Neural progenitor cell (in vitro differentiated cells): ENCODE measurements around the gene UBR2.

Experiments
- CTCF ChIP-seq: fragments of 200-600 bp; sonication (generic); IDR thresholded peaks from 2 replicates; pipeline ENCODE4 v1.5.1; 2017; ENCODE audit warnings: antibody characterized with exemption, mild to moderate bottlenecking
- EZH2 ChIP-seq: fragments of 200-600 bp; sonication (generic); IDR thresholded peaks from 2 replicates; pipeline ENCODE4 v1.6.1; 2017; ENCODE audit warnings: antibody characterized with exemption, mild to moderate bottlenecking, moderate library complexity
- EZH2phosphoT487 ChIP-seq: fragments of 200-600 bp; sonication (generic); IDR thresholded peaks from 2 replicates; pipeline ENCODE4 v1.6.1; 2017; ENCODE audit warnings: antibody characterized with exemption

GRCh38 chr6:42618105-42618504 is 54.3 kb downstream of the UBR2 start:
- no peak for TF ChIP-seq CTCF
- no peak for TF ChIP-seq EZH2phosphoT487
- TF ChIP-seq EZH2 = no peak
